HCT116 (cell line): ENCODE data around the gene DAAM2. TPM values are rescaled to one million over a fixed set of nuclear protein-coding genes. Genes with fewer than 3 reads are reported as not detected.

ENCODE experiments used
- ATAC-seq: fragments of 200-7000 bp; cut with Tn5 transposase; 2 replicates; pipeline ENCODE4 v1.9.1; 2020; ENCODE audit warnings: mild to moderate bottlenecking, moderate library complexity
- BruUV-seq: library from RNA; stranded (reverse); fragments of 400-500 nt; replicated peaks from 2 replicates; lab custom pipeline; 2021; lab: Mats Ljungman, UMichigan
- CTCF ChIA-PET: fragments of 300-600 bp; sonication (Branson Sonifier 250); formaldehyde crosslinking; loops from one replicate; lab custom pipeline; 2021; ENCODE audit warnings: antibody characterized with exemption; lab: Charles Lee
- POLR2A ChIA-PET: fragments of 300-600, 350-600 bp; sonication (Branson Sonifier 250); formaldehyde crosslinking; loops from one replicate; lab custom pipeline; 2021; ENCODE audit warnings: antibody characterized with exemption; lab: Charles Lee
- RAD21 ChIA-PET, 2 experiments: fragments of 300-600 bp; sonication (Branson Sonifier 250); formaldehyde crosslinking; loops; one replicate each; lab custom pipeline; 2023; ENCODE audit warnings: low total read pairs in 2 of 2; ENCODE audit not compliant: uncharacterized antibody in 2 of 2, unreplicated experiment in 2 of 2, low non-redundant PET in 1 of 2; lab: Charles Lee
- DNase-seq: peaks from one replicate; pipeline ENCODE4 v3.0.0-alpha.2; 2010; ENCODE audit warnings: low read depth, low spot score
- H2AFZ ChIP-seq: fragments of 200-600 bp; shearing (Covaris generic), sonication (generic); 2 replicates; pipeline ENCODE4 v1.6.1; 2017; ENCODE audit warnings: low read depth, mixed run types, mixed read lengths, antibody characterized with exemption, low read length; ENCODE audit not compliant: poor library complexity, severe bottlenecking
- H3K27ac ChIP-seq: 2 replicates; pipeline ENCODE4 v1.5.1; 2012; ENCODE audit warnings: low read depth, low read length
- H3K27me3 ChIP-seq: fragments of 200-600 bp; sonication (generic); 2 replicates; pipeline ENCODE4 v1.6.1; 2016; ENCODE audit warnings: mixed run types, low read length, mixed read lengths; ENCODE audit not compliant: insufficient read depth
- H3K36me3 ChIP-seq, 2 experiments: fragments of 200-500 bp in 1 of 2; fragments of 200-600 bp in 1 of 2; sonication (Bioruptor generic) in 1 of 2; sonication (generic) in 1 of 2; 2 replicates each; pipeline versions ENCODE4 v1.5.1 to v1.6.1; 2014 to 2016; ENCODE audit warnings: low read length in 2 of 2, inconsistent platforms in 1 of 2, mixed read lengths in 1 of 2, mixed run types in 1 of 2; ENCODE audit not compliant: insufficient read depth in 2 of 2, control insufficient read depth in 1 of 2
- H3K4me1 ChIP-seq, 2 experiments: fragments of 200-600 bp in 1 of 2; sonication (generic) in 1 of 2; 2 replicates each; pipeline versions ENCODE4 v1.5.1 to v1.6.1; 2012 to 2017; ENCODE audit warnings: low read length in 2 of 2, inconsistent platforms in 1 of 2, mild to moderate bottlenecking in 1 of 2, mixed read lengths in 1 of 2, mixed run types in 1 of 2, moderate library complexity in 1 of 2; ENCODE audit not compliant: insufficient read depth in 2 of 2, control insufficient read depth in 1 of 2
- H3K4me2 ChIP-seq: fragments of 200-600 bp; sonication (generic); 2 replicates; pipeline ENCODE4 v1.6.1; 2017; ENCODE audit warnings: mixed run types, low read length, mixed read lengths
- H3K4me3 ChIP-seq, 2 experiments: fragments of 200-600 bp in 1 of 2; sonication (generic) in 1 of 2; replicated peaks in 1 of 2; 2 replicates each; pipeline ENCODE4 v1.5.1; 2011 to 2016; ENCODE audit warnings: low read length in 2 of 2, control low read depth in 1 of 2, low read depth in 1 of 2, mild to moderate bottlenecking in 1 of 2, mixed read lengths in 1 of 2, mixed run types in 1 of 2
- H3K79me2 ChIP-seq: fragments of 200-600 bp; sonication (generic); 2 replicates; pipeline ENCODE4 v1.6.1; 2017; ENCODE audit warnings: mild to moderate bottlenecking, mixed run types, low read length, moderate library complexity, mixed read lengths; ENCODE audit not compliant: insufficient read depth
- H3K9ac ChIP-seq: fragments of 200-600 bp; sonication (generic); 2 replicates; pipeline ENCODE4 v1.6.1; 2016; ENCODE audit warnings: low read length, mixed read lengths
- H3K9me2 ChIP-seq: fragments of 200-600 bp; sonication (generic), shearing (Covaris generic); 2 replicates; pipeline ENCODE4 v1.6.1; 2017; ENCODE audit warnings: mixed run types, mild to moderate bottlenecking, moderate library complexity; ENCODE audit not compliant: insufficient read depth
- H3K9me3 ChIP-seq, 2 experiments: fragments of 200-500 bp in 1 of 2; fragments of 200-600 bp in 1 of 2; sonication (Bioruptor generic) in 1 of 2; sonication (generic) in 1 of 2; 2 replicates each; pipeline ENCODE4 v1.6.1; 2014 to 2017; ENCODE audit warnings: low read length in 2 of 2, mixed read lengths in 2 of 2, inconsistent platforms in 1 of 2, low read depth in 1 of 2, mild to moderate bottlenecking in 1 of 2, mixed run types in 1 of 2, moderate library complexity in 1 of 2; ENCODE audit not compliant: control insufficient read depth in 1 of 2, insufficient read depth in 1 of 2
- H4K20me1 ChIP-seq: fragments of 200-600 bp; sonication (generic), shearing (Covaris generic); 2 replicates; pipeline ENCODE4 v1.6.1; 2017; ENCODE audit warnings: mixed run types, mild to moderate bottlenecking, moderate library complexity; ENCODE audit not compliant: insufficient read depth
- ATF3 ChIP-seq: IDR thresholded peaks from 2 replicates; pipeline ENCODE4 v1.6.1; 2012
- EGR1 ChIP-seq: IDR thresholded peaks from 2 replicates; pipeline ENCODE4 v1.6.1; 2012; ENCODE audit warnings: low read depth
- ELF1 ChIP-seq: IDR thresholded peaks from 2 replicates; pipeline ENCODE4 v1.6.1; 2012; ENCODE audit warnings: low read depth, borderline replicate concordance
- EZH2phosphoT487 ChIP-seq: fragments of 200-600 bp; IDR thresholded peaks from 2 replicates; pipeline ENCODE4 v1.6.1; 2018; ENCODE audit warnings: antibody characterized with exemption, borderline replicate concordance
- FOSL1 ChIP-seq: IDR thresholded peaks from 2 replicates; pipeline ENCODE4 v1.6.1; 2012; ENCODE audit warnings: low read depth
- RAD21 ChIP-seq: IDR thresholded peaks from 2 replicates; pipeline ENCODE4 v1.6.1; 2012; ENCODE audit warnings: low read depth, mild to moderate bottlenecking
- REST ChIP-seq: IDR thresholded peaks from 2 replicates; pipeline ENCODE4 v1.6.1; 2012; ENCODE audit warnings: low read depth
- SRF ChIP-seq: IDR thresholded peaks from 2 replicates; pipeline ENCODE4 v1.6.1; 2012; ENCODE audit warnings: low read depth
- ZFX ChIP-seq: fragments of 450-650 bp; IDR thresholded peaks from 2 replicates; pipeline ENCODE4 v1.6.1; 2017
- intact Hi-C: fragments of 100-400 bp; cut with micrococcal nuclease; formaldehyde crosslinking; loops from 2 replicates; pipeline ENCODE4 v1.10.0; 2022
- total RNA-seq: library from RNA; stranded (reverse); gene quantifications from one replicate; pipeline ENCODE4 v1.2.1, GENCODE V29; 2021; ENCODE audit not compliant: unreplicated experiment

DAAM2 gene
- total RNA-seq, 1 experiment from 2014 or later: not detected

- Histone ChIP-seq H3K9me2 (no peaks in the 10 kb centered on the region), H3K79me2 (no peaks in the 10 kb centered on the region), H3K9ac (no peak overlapping the region), H3K4me2 (no peak overlapping the region), H3K4me3 (no peak overlapping the region), H3K4me1 (no peaks in the 10 kb centered on the region), H3K27me3 (peaks cover 69% of the 10 kb centered on the region), H3K27ac (no peak overlapping the region), H4K20me1 (no peaks in the 10 kb centered on the region), H3K9me3 (no peaks in the 10 kb centered on the region), H3K36me3 (no peaks in the 10 kb centered on the region), H2AFZ (no peak overlapping the region)
- TF ChIP-seq EZH2phosphoT487 (no peak), ATF3 (no peak), ZFX (no peak), REST (no peak)
- ATAC-seq: no peak
- intact Hi-C loops: no loop called here
- ChIA-PET CTCF (no interaction called here), RAD21 (no interaction called here), POLR2A (no interaction called here)
- BruUV-seq: no TSS peak
- no peak for DNase-seq
Observed at GRCh38 chr6:39812853-39813533, 20.8 kb downstream of the DAAM2 start.

GRCh38 chr6:39814236-39814635 is 22.1 kb downstream of the DAAM2 start:
- BruUV-seq: no TSS peak
- H3K79me2 ChIP-seq: no peaks in the 10 kb centered on the region
- H3K27me3 ChIP-seq: peaks cover 57% of the 10 kb centered on the region
- ChIA-PET CTCF (no interaction called here), POLR2A (no interaction called here), RAD21 (no interaction called here)
- H3K4me3 ChIP-seq: no peak overlapping the region
- no peaks in the 10 kb centered on the region for H3K36me3 ChIP-seq
- no peaks in the 10 kb centered on the region for H3K9me3 ChIP-seq
- intact Hi-C loops: no loop called here
- ATAC-seq (no peak), DNase-seq (no peak)
- no peak overlapping the region for H3K9ac ChIP-seq
- H3K27ac ChIP-seq: no peak overlapping the region
- no peak overlapping the region for H3K4me2 ChIP-seq
- H3K9me2 ChIP-seq: no peaks in the 10 kb centered on the region
- no peaks in the 10 kb centered on the region for H3K4me1 ChIP-seq
- H2AFZ ChIP-seq: no peak overlapping the region
- TF ChIP-seq REST: no peak
- TF ChIP-seq RAD21: no peak
- no peak for TF ChIP-seq ELF1
- no peak for TF ChIP-seq EGR1
- no peak for TF ChIP-seq FOSL1
- TF ChIP-seq SRF: no peak
- TF ChIP-seq ATF3: no peak
- H4K20me1 ChIP-seq: no peaks in the 10 kb centered on the region
